Hematopoietic multipotent progenitor cell treated with erythropoietin and hydrocortisone succinate and interleukin-3 and kit ligand, for 6 days (in vitro differentiated cells): ENCODE data around the gene CAPN9.

Experiments used
- DNase-seq: peaks from one replicate; pipeline ENCODE4 v3.0.0-alpha.2; 2015

Gene CAPN9

DNA sequence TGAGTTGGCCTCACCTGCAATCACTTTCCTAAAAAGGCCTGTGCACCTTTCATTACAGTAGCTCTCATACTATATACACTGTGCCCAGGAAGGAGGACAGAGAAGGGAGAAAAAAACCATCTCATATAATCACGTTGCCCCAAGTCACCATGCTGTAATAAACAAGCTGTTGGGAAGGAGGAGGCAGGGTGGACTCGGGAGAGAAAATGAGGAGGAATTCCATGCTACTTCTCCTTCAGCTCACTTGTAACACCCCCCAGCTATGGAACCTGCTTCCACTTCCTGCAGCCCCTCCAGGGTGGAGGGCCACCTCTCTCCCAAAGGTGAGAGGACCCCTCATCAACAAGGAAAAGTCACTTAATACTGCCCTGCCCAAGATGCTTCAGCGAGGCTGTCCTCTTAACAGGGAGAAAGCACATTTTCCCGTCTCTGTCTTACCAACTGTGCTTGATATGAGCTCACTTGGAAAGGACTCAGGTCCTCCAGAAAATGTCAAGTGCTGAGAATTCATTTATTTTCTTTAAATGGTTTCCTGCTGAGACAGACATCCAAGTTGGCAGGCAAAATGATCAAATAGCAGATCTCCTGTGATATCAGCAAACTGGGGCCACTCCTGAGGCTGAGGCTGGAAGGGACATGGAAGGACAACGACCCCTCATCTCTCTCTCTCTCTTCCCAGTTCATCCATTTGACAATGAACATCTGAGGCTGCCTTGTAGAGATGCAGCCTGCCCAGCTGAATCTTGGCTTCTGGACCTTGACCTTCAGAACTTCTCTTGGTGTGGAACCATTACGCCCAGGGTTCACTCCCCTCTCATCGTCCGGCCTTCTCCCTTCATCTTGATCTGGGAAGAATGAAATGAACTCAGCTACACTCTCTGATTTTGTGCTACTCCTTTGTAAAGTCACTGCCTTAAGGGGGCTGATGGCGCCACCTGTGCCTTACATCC, 54.0 kb downstream of the CAPN9 start:
- DNase-seq = no peak

DNA sequence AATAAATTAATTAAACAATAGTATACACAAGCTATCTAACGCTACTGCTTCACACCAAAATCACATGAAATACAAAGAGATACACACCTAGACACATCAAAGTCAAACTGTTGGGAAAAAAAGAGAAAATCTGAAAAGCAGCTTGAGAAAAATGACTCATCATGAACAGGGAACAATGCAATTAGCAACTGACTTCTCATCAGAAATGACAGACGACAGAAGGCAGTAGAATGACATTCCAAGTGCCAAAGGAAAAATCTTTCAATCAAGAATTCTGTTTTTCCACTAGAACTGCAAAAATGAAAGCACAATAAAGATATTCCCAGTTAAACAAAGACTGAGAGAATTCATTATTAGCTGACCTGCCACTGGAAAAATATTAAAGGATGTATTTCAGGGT, 57.2 kb downstream of the CAPN9 start:
- DNase-seq = no peak

- no peak for DNase-seq
Observed at GRCh38 chr1:230806552-230806951, 59.4 kb downstream of the CAPN9 start.

DNA sequence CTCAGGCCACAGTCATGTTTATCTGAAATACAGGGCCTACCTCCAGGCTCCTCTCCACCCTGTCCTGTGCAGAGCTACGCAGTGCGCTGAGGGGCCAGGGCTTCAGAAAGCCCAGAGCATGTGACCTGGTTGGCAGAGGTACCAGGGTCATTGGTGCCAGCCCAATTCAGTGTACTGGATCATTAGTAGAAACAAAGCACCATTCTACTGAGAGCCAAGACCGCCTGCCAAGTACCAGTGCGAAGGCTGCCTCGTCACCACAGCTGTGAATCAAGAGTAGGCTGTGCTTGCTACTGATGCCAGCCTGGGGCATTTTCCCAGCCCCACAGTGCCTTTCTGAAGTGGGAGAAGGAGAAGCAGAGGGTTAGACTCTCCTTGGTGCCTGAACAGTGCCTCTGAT, 59.8 kb downstream of the CAPN9 start:
- no peak for DNase-seq

- DNase-seq = no peak
Observed at GRCh38 chr1:230807561-230808280, 60.5 kb downstream of the CAPN9 start.

DNA sequence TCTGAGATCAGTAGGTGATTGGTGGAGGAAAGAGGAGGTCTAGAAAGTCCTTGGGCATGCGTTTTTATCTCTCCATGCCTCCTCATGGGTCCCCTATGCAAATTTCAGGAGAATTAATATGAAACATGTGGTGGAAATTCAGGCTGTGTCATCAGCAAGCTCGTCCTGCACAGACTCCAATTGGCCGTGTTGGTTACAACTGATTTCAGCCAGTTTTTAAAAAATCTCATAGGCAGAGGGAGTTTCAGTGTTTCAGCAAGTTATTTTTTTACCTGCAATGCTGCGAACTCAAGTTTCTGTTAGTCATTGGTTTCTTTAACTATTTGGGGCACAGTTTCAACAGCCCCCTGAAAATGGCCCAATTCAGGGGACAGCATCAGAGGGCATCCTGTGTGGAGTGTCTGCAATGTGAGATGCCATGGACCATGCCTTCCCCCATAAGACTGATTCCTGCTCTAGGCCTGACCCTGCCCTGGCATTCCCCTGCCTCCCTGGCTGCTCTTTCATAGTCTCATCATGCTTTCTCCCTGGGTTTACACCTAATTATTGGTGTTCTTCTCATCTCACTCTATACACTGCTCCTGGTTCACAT, 61.2 kb downstream of the CAPN9 start:
- DNase-seq = no peak

DNA sequence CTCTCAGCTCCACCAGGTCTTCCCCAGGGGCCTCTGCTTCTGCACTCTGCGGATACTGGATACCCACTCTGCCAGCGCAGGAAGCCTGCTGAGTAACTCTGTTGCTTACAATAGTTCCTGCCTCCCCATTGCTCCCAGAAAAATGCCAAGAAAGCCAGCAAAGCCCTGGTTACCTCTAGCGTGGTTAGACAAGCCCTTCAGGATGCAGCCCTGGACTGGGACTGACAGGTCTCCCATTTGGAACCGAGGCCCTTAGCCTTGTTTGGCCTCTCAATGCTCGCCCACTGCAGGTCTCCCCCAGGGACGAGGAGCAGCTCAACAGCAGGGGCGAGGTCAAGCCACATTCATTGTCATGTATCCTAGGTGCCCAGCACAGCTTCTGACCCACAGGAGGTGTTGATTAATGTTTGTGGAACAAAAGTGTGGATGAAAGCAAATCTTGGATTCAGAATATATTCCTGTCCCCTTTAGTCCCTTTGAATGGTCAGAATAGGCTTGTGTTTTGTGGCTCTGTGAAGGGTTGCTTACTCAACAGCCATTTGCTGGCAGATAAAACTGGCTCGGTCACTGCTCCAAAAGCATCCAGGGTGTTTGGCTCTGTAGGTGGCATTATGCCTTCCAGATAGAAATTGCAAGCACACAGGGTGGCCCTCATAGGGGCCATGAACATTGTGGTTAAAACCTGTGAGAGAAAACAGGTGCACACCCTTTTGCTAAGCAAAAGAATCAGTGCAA, 62.2 kb downstream of the CAPN9 start:
- DNase-seq = no peak

DNA sequence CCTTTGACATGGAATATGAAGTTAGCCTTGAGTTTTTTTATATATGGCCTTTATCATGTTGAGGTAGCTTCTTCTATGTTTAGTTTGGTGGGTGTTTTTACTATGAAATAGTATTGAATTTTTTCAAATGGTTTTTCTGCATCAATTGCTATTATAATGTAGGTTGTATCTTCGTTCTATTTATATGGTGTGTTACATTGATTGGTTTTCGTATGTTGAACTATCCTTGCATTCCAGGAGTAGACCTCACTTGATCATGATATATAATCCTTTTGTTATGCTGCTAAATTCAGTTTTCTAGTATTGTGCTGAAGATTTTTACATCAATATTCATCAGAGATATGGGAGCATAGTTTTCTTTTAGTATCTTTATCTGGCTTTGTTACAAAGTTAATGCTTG, 65.4 kb downstream of the CAPN9 start:
- DNase-seq = no peak

GRCh38 chr1:230814949-230815692, 67.9 kb downstream of the CAPN9 start:
- DNase-seq = no peak

- no peak for DNase-seq
Observed at GRCh38 chr1:230816018-230816417, 68.8 kb downstream of the CAPN9 start.

- DNase-seq = no peak
Observed at GRCh38 chr1:230818367-230818766, 71.2 kb downstream of the CAPN9 start.

DNA sequence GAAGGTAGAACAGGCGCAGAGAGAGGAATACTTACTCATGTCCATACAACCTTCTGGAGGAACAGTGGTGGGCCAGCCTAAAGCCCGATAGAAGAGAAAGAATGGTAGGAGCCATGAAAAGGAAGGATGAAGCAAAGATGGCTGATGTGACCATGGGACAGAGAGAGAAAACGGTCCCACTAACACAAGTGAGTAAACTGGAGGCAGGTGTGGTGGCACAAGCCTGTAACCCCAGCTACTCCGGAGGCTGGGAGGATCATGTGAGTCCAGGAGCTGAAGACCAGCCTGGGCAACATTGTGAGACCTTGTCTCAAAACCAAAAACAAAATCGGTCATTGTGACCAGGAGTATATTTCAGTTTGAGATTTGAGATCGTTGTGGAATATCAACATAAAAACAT, 71.7 kb downstream of the CAPN9 start:
- DNase-seq = no peak

- no peak for DNase-seq
Observed at GRCh38 chr1:230819976-230820375, 72.8 kb downstream of the CAPN9 start.

DNA sequence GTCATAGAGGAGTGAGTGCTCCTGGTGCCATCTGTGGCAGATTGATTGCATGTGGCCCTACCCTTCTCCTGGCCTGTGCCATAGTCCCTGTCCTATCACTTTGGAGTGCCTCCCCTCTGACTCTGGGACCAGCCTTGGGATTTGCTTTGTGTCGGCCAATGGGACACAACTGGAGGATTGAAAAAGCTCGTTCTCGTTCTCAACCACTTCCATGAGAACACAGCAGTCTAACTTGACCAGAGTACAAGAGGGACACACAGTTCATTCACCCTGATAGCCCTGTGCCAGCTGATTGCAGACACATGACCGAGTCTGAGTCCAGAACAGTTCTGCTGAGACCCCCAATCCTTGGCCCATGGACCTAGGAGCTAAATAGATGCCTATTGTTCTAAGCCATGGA, 73.4 kb downstream of the CAPN9 start:
- no peak for DNase-seq

GRCh38 chr1:230821346-230821745, 74.2 kb downstream of the CAPN9 start:
- no peak for DNase-seq

GRCh38 chr1:230822092-230822581, 74.9 kb downstream of the CAPN9 start:
- DNase-seq = no peak

- DNase-seq = no peak
Observed at GRCh38 chr1:230823426-230823825, 76.2 kb downstream of the CAPN9 start.

GRCh38 chr1:230823931-230824381, 76.8 kb downstream of the CAPN9 start:
- DNase-seq = no peak

GRCh38 chr1:230824551-230824918, 77.3 kb downstream of the CAPN9 start:
- DNase-seq = no peak

GRCh38 chr1:230824919-230825721, 77.9 kb downstream of the CAPN9 start:
- DNase-seq = peak; percentile 21

DNA sequence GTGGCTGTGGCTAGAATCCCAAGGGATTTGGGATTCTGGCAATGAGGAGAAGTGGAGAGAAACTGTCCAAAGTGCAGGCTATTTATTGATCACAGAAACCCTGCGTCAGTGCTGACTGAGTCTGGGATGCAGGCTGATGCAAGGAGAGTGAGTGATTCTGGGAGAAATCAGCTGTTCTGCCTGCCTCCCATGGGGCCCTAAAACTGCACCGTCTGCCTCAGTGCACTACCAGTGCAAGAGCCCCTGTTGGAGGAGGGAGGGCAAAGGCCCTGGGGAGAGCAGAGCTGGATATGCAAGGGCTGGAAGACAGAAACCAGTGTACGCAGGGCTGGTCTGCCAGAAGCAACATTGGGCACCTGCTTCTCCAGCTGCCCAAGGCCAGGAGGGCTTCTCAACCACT, 78.6 kb downstream of the CAPN9 start:
- no peak for DNase-seq
